ENCODE measurements around the gene RNF224.

- no peak for TF ChIP-seq EZH2 (IDR thresholded peaks at IDR 0.05)
- TF ChIP-seq POLR2AphosphoS5 (IDR thresholded peaks at IDR 0.05; ENCODE audit: borderline replicate concordance, low read depth, low read length): no peak
- no peak for TF ChIP-seq FOXP2 (optimal IDR thresholded peaks at IDR 0.05; ENCODE audit: control extremely low read depth, extremely low read length, insufficient read depth)
Observed at GRCh38 chr9:137222190-137223077, 4.9 kb upstream of the RNF224 start, which contains the start of gene RNF208.

Data from SK-N-MC (cell line).